ENCODE data around the gene CCDC191. TPM values are rescaled to one million over a fixed set of nuclear protein-coding genes. Genes with fewer than 3 reads are reported as not detected.

CCDC191 gene
- total and polyA plus RNA-seq, 10 donors: 4.2 to 11.0 (median 8.2) TPM

GRCh38 chr3:114092151-114093015, 36.1 kb upstream of the CCDC191 start:
- Histone ChIP-seq H3K9me3 (no peaks in the 10 kb centered on the region), H3K4me3 (no peak overlapping the region), H3K27me3 (replicated peaks in 1 of 7) (no peaks in the 10 kb centered on the region), H3K27ac (peak overlapping the region in 4 of 8 donors; percentile 5 to 55 (median 51)), H3K36me3 (peaks cover 0 to 13% (median 5%) of the 10 kb centered on the region in 6 donors), H3K4me1 (peaks cover 0 to 18% (median 7%) of the 10 kb centered on the region in 6 donors)
- WGBS, 5 donors: 31 to 50% (median 41%) methylated on average over 13 of the region's 13 CpGs
- DNase-seq: no peak
- intact Hi-C loops (cut with DNase I; ENCODE audit: low total_unique reads): no loop called here
- no peak for TF ChIP-seq POLR2A (IDR thresholded peaks at IDR 0.05)
- TF ChIP-seq CTCF (IDR thresholded peaks at IDR 0.05 in 8 of 11, conservative IDR thresholded peaks at IDR 0.05 in 3 of 11): no peak
- TF ChIP-seq POLR2AphosphoS5 (IDR thresholded peaks at IDR 0.05): no peak

- H3K27ac ChIP-seq: no peak overlapping the region
- no peak for DNase-seq
- TF ChIP-seq POLR2AphosphoS5 (IDR thresholded peaks at IDR 0.05): no peak
- TF ChIP-seq POLR2A (IDR thresholded peaks at IDR 0.05): no peak
- TF ChIP-seq CTCF (IDR thresholded peaks at IDR 0.05 in 8 of 11, conservative IDR thresholded peaks at IDR 0.05 in 3 of 11): no peak
- no peaks in the 10 kb centered on the region for H3K9me3 ChIP-seq
- H3K27me3 ChIP-seq (replicated peaks in 1 of 7): no peaks in the 10 kb centered on the region
- H3K36me3 ChIP-seq: peaks cover 0 to 40% (median 32%) of the 10 kb centered on the region in 6 donors
- intact Hi-C loops (cut with DNase I; ENCODE audit: low total_unique reads): no loop called here
- H3K4me3 ChIP-seq: no peak overlapping the region
- peaks cover 0 to 18% (median 7%) of the 10 kb centered on the region in 6 donors for H3K4me1 ChIP-seq
Observed at GRCh38 chr3:114089675-114090074, 33.3 kb upstream of the CCDC191 start.

- H3K36me3 ChIP-seq: peaks cover 0 to 73% (median 45%) of the 10 kb centered on the region in 6 donors
Observed at GRCh38 chr3:114086356-114086755, 30.0 kb upstream of the CCDC191 start.

More at GRCh38 chr3:114086356-114086755, 30.0 kb upstream of the CCDC191 start:
- WGBS, 5 donors: 91 to 93% (median 93%) methylated on average over 2 of the region's 2 CpGs
- H3K4me1 ChIP-seq: no peaks in the 10 kb centered on the region
- no peak overlapping the region for H3K27ac ChIP-seq
- intact Hi-C loops (cut with DNase I; ENCODE audit: low total_unique reads): no loop called here
- no peaks in the 10 kb centered on the region for H3K27me3 ChIP-seq (replicated peaks in 1 of 7)
- no peak for TF ChIP-seq CTCF (IDR thresholded peaks at IDR 0.05 in 8 of 11, conservative IDR thresholded peaks at IDR 0.05 in 3 of 11)
- TF ChIP-seq POLR2AphosphoS5 (IDR thresholded peaks at IDR 0.05): no peak
- TF ChIP-seq POLR2A (IDR thresholded peaks at IDR 0.05): no peak
- no peaks in the 10 kb centered on the region for H3K9me3 ChIP-seq
- DNase-seq: no peak
- no peak overlapping the region for H3K4me3 ChIP-seq
